GM12801 (cell line): ENCODE measurements around the gene CRAMP1.

Experiments used
- CTCF ChIP-seq: IDR thresholded peaks from one replicate; pipeline ENCODE4 v1.5.1; 2011; ENCODE audit warnings: control low read depth; ENCODE audit not compliant: insufficient read length; ENCODE audit errors: extremely low read depth

Gene CRAMP1

GRCh38 chr16:1705688-1706385 lies 93.7 kb downstream of the CRAMP1 start, which contains the start of gene MAPK8IP3:
TSS of gene MAPK8IP3 (plus strand) at chr16:1706195. CDS start at chr16:1706340, 145 bp downstream.
- no peak for TF ChIP-seq CTCF

GRCh38 chr16:1706386-1707192 lies 94.4 kb downstream of the CRAMP1 start:
- no peak for TF ChIP-seq CTCF

DNA sequence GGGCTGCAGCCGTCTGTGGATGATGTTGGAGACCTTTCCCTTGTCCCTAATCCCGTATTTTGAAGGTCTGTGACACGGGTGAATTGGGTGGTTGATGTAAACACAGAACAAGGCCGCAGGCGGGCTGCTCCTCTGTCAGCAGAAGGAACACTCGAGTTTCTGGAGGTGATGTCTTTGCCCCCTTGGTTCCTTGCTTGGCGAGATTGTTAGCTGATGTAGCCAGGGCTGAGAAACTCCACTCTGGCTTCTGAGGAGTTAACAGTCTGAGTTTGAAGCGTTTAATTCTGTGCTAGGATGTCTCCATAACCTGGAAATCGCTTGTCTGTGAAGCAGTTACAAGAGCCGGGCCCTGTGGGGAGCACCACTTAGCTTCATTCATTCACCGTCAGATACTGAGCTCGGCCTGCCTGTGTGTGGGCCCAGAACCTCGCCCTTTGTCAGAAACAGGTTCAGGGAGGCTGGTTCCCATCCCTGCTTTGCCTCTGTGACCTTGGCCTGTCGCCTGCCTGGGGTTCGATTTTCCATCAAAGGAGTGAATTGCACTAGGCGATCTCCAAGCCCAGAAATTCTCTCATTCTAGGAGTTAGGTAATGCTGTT lies 95.1 kb downstream of the CRAMP1 start:
- no peak for TF ChIP-seq CTCF

- TF ChIP-seq CTCF = no peak
These were observed 96.1 kb downstream of the CRAMP1 start for GRCh38 chr16:1708083-1708767.

GRCh38 chr16:1708768-1709180 lies 96.6 kb downstream of the CRAMP1 start:
- TF ChIP-seq CTCF = no peak

GRCh38 chr16:1709356-1709755 lies 97.2 kb downstream of the CRAMP1 start:
- no peak for TF ChIP-seq CTCF
